Ishikawa (cell line): ENCODE measurements around the gene B4GALNT3.

Source experiments
- NFIC ChIP-seq: IDR thresholded peaks from 2 replicates; pipeline ENCODE4 v1.6.1; 2012
- REST ChIP-seq: IDR thresholded peaks from 2 replicates; pipeline ENCODE4 v1.6.1; 2012; ENCODE audit warnings: low read depth, mild to moderate bottlenecking

GRCh38 chr12:549476-550082 lies 89.8 kb downstream of the B4GALNT3 start:
- no peak for TF ChIP-seq NFIC
- TF ChIP-seq REST, result no peak
